22Rv1 (cell line): Measurements from ENCODE around the gene CD151.

Experiments used
- H3K27ac ChIP-seq: fragments of 450-650 bp; 2 replicates; pipeline ENCODE4 v1.5.1; 2017
- ZFX ChIP-seq: fragments of 450-650 bp; IDR thresholded peaks from 2 replicates; pipeline ENCODE4 v1.6.1; 2017; ENCODE audit warnings: antibody characterized with exemption, borderline replicate concordance
- TF ChIP-seq, protein P1 (sequence below): fragments of 450-650 bp; IDR thresholded peaks from 2 replicates; pipeline ENCODE4 v1.5.1; 2017; ENCODE audit warnings: mild to moderate bottlenecking

CD151 gene

DNA sequence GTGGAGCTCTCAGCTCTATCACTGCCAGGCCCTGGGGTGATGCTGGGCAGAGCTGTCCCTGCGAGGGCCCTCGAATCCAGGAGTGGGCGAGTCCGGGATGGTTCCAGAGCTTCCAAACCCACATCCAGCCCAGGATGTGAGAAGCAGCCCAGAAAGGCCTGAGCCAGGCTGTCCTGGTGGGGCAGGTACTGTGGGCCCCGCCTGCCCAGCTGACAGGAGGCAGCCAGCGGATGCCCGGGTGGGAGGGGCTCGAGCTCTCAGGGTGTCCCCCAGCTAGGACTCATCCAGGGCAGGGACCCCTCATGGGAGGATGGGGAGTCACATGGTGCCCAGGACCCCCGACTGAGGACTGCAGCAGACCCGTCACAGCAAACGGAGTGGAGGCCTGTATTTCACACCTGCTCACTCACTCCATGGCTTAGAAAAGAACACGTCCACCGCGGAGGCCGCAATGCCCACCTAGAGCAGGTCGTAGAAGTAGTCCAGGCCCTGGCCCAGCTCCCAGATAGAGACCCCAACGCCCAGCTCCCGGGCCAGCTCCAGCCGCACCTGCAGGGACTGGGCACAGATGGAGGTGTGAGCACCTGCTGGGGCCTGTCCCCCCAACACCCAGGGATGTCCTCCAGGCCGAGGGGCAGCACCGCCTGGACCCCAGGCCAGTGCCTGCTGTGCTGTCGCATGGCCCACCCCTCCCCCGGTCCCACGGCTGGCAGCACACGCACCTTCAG, 36.8 kb downstream of the CD151 start:
- TF ChIP-seq, protein P1, sequence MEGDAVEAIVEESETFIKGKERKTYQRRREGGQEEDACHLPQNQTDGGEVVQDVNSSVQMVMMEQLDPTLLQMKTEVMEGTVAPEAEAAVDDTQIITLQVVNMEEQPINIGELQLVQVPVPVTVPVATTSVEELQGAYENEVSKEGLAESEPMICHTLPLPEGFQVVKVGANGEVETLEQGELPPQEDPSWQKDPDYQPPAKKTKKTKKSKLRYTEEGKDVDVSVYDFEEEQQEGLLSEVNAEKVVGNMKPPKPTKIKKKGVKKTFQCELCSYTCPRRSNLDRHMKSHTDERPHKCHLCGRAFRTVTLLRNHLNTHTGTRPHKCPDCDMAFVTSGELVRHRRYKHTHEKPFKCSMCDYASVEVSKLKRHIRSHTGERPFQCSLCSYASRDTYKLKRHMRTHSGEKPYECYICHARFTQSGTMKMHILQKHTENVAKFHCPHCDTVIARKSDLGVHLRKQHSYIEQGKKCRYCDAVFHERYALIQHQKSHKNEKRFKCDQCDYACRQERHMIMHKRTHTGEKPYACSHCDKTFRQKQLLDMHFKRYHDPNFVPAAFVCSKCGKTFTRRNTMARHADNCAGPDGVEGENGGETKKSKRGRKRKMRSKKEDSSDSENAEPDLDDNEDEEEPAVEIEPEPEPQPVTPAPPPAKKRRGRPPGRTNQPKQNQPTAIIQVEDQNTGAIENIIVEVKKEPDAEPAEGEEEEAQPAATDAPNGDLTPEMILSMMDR = no peak
- TF ChIP-seq ZFX = no peak
- H3K27ac ChIP-seq = no peak overlapping the region

DNA sequence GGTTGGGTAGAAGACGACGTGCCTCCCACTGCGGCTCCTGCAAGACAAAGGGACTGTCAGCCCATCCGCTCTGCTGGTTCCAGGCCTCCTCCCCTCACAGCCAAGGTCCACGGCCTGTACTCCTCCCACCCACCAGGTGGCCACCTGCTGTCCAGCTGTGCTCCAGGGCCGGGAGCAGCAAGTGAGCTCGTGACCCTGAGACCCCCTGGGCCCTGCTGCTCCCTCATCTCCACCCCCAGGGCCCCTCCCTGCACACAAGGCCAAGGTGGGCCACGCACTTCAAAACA, 37.3 kb downstream of the CD151 start:
- no peak overlapping the region for H3K27ac ChIP-seq
- TF ChIP-seq, protein P1 = 0 out of 2 replicates have a peak, but pooled peaks have one; percentile 15
- TF ChIP-seq ZFX = no peak

DNA sequence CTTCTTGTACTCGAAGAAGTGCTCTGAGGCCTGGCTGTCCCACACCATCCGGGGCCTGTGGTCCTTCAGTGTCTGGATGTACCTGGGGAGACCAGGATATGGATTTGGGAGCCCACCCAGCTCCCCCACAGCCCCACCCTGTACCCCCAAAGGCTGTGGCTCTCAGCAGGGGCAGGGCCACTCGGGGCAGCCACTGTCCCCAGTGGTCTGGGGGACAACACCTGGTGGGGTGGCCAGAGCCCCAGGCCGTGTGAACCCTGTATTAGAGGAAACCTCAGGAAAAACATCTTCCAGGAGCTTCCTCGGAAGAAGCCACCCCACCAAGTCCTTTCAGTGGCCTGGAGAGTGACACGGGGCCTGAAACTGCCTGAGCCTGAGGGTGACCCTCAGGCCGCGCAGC, 37.7 kb downstream of the CD151 start:
- H3K27ac ChIP-seq = no peak overlapping the region
- TF ChIP-seq, protein P1 = 0 out of 2 replicates have a peak, but pooled peaks have one; percentile 1
- TF ChIP-seq ZFX = no peak

DNA sequence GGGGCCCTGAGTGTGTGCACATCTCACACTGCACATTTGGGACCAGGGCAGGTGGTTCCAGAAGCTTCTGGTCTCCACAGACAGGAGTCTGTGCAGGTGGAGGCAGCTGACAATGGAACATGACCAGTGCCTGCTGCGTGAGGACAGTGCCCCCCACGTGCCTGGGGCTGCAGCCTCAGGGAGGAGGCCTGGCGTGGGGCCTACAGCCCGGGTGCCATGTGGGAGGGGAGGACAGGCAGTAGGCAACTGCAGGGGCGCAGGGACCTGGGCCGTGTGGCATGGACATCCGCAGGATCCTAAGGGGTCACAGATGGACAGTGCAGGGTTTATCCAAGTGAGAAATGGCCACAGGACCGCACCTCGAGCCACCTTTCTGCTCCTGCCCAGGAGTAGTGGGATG, 38.7 kb downstream of the CD151 start:
- no peak overlapping the region for H3K27ac ChIP-seq
- TF ChIP-seq, protein P1 = no peak
- TF ChIP-seq ZFX = no peak

DNA sequence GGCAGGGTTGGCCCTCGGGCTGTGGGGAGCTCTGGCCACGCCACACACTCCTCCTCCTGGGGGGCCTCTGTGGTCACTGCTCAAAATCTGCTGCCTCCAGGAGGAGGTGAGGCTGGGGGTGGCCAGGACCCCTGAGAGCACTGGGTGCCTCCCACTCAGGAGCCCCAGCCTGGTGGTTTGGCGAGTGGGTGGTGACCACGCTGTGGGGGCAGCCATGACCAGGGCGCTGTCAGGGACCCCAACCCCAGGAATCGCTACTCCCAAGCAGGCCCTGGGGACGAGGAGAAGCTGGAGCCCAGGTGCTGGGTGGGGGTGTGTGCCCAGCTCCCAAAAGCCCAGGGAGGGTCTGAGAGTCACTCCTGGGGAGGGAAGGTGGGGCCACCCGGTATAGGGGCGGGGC, 40.0 kb downstream of the CD151 start:
- no peak for TF ChIP-seq ZFX
- TF ChIP-seq, protein P1 = no peak
- H3K27ac ChIP-seq = no peak overlapping the region

DNA sequence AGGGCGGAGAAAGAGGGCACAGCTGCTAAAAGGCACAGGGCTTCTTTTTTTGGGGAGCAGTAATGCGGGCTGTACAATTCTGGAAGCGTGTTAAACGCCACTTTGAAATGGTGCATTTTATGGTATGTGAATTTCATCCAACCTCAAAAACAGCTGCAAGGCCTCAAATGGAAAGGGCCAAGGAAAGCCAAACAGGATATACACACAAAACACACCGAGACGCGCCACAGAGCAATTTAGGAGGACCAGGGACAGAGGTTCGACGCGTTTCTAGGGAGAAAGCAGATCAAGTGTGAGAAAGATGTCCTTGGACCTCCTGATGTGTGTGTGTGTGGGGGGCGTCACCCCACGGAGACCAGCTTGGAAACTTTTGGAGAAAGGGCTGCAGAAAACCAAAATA, 41.0 kb downstream of the CD151 start:
- H3K27ac ChIP-seq = no peak overlapping the region
- TF ChIP-seq, protein P1 = no peak
- no peak for TF ChIP-seq ZFX

DNA sequence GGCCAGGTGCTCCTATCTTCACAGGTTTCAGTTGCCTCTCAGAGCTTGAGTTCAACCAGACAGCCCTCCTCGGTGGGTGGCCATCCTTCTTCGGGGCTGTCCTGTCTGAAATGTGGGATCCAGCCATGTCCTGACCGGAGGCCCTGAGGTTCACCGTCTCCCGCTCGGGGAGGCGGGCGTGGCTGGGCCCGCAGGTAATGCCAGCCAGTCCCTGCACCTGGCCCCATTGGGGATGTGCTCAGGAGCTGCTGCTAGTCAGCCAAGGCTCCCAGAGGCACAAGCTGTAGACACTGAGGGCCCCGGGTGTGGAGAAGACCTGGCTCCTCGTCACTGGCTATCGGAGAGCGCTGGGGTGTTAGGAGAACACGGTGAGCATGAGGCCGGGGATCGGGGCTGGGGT, 42.5 kb downstream of the CD151 start:
- H3K27ac ChIP-seq = no peak overlapping the region
- no peak for TF ChIP-seq ZFX
- TF ChIP-seq, protein P1 = no peak
